PC-3 (cell line): ENCODE measurements around the gene AFF3. TPM values are rescaled to one million over a fixed set of nuclear protein-coding genes. Genes with fewer than 3 reads are reported as not detected.

Experiments
- ATAC-seq: fragments of 200-7000 bp; cut with Tn5 transposase; 2 replicates; pipeline ENCODE4 v1.9.1; 2020; ENCODE audit warnings: mild to moderate bottlenecking, moderate library complexity
- BruUV-seq: library from RNA; stranded (reverse); fragments of 400-500 nt; replicated peaks from 2 replicates; lab custom pipeline; 2021; lab: Mats Ljungman, UMichigan
- CTCF ChIA-PET: fragments of 300-600 bp; sonication (Branson Sonifier 250); formaldehyde crosslinking; loops from one replicate; lab custom pipeline; 2022; ENCODE audit warnings: antibody characterized with exemption; lab: Charles Lee
- POLR2A ChIA-PET: fragments of 300-600 bp; sonication (Branson Sonifier 250); formaldehyde crosslinking; loops from one replicate; lab custom pipeline; 2022; ENCODE audit warnings: antibody characterized with exemption; ENCODE audit not compliant: unreplicated experiment; lab: Charles Lee
- DNase-seq: peaks from one replicate; pipeline ENCODE4 v3.0.0-alpha.2; 2015
- H2AFZ ChIP-seq: fragments of 300-600 bp; sonication (generic); 2 replicates; pipeline ENCODE4 v1.6.0; 2016; ENCODE audit warnings: antibody characterized with exemption, low read length
- H3F3A ChIP-seq: fragments of 300-600 bp; sonication (generic); one replicate; pipeline ENCODE4 v1.6.0; 2017; ENCODE audit warnings: antibody characterized with exemption, low read length, control low read depth, mild to moderate bottlenecking; ENCODE audit not compliant: unreplicated experiment
- H3K27ac ChIP-seq: fragments of 300-600 bp; sonication (generic); 2 replicates; pipeline ENCODE4 v1.5.1; 2016; ENCODE audit warnings: mild to moderate bottlenecking, low read length
- H3K27me3 ChIP-seq: fragments of 300-600 bp; sonication (generic); 2 replicates; pipeline ENCODE4 v1.6.1; 2016; ENCODE audit warnings: low read length, mixed read lengths
- H3K36me3 ChIP-seq: fragments of 300-600 bp; sonication (generic); 2 replicates; pipeline ENCODE4 v1.6.1; 2016; ENCODE audit warnings: low read depth, mixed run types, low read length, mixed read lengths
- H3K4me1 ChIP-seq: fragments of 300-600 bp; sonication (generic); 2 replicates; pipeline ENCODE4 v1.5.1; 2016; ENCODE audit warnings: low read length; ENCODE audit not compliant: insufficient read depth
- H3K4me2 ChIP-seq: fragments of 300-600 bp; sonication (generic); 2 replicates; pipeline ENCODE4 v1.6.0; 2016; ENCODE audit warnings: low read length
- H3K4me3 ChIP-seq: fragments of 300-600 bp; sonication (generic); 2 replicates; pipeline ENCODE4 v1.5.1; 2016; ENCODE audit warnings: mild to moderate bottlenecking, low read length, mixed read lengths
- H3K79me2 ChIP-seq: fragments of 300-600 bp; sonication (generic); 2 replicates; pipeline ENCODE4 v1.6.1; 2017; ENCODE audit warnings: low read length, mixed read lengths
- H3K9ac ChIP-seq: fragments of 300-600 bp; sonication (generic); 2 replicates; pipeline ENCODE4 v1.6.0; 2016; ENCODE audit warnings: mild to moderate bottlenecking, low read length
- H3K9me2 ChIP-seq: fragments of 300-600 bp; sonication (generic); replicated peaks from 2 replicates; pipeline ENCODE4 v1.6.1; 2016; ENCODE audit warnings: mixed run types, low read length, mixed read lengths
- H3K9me3 ChIP-seq: fragments of 300-600 bp; sonication (generic); 2 replicates; pipeline ENCODE4 v1.6.1; 2016; ENCODE audit warnings: low read length, mixed read lengths
- H4K20me1 ChIP-seq: fragments of 300-600 bp; sonication (generic); 2 replicates; pipeline ENCODE4 v1.6.1; 2016; ENCODE audit warnings: low read length, mixed read lengths
- EZH2 ChIP-seq: fragments of 300-600 bp; sonication (generic); IDR thresholded peaks from one replicate; pipeline ENCODE4 v1.6.1; 2017; ENCODE audit warnings: antibody characterized with exemption, mild to moderate bottlenecking, low read length; ENCODE audit not compliant: unreplicated experiment
- EZH2phosphoT487 ChIP-seq: fragments of 300-600 bp; sonication (generic); IDR thresholded peaks from 2 replicates; pipeline ENCODE4 v1.6.1; 2018; ENCODE audit warnings: mild to moderate bottlenecking, antibody characterized with exemption, low read length, borderline replicate concordance
- intact Hi-C: fragments of 100-400 bp; cut with micrococcal nuclease; formaldehyde crosslinking; loops from 2 replicates; pipeline ENCODE4 v1.9.0; 2023
- total RNA-seq: library from RNA; depleted of rRNA; stranded (reverse); fragments of >200 nt; gene quantifications from 2 replicates; pipeline ENCODE4 v1.2.3, GENCODE V29; 2014
- TF ChIP-seq, protein P1 (sequence below): fragments of 300-600 bp; sonication (generic); conservative IDR thresholded peaks from 2 replicates; pipeline ENCODE4 v1.5.1; 2017; ENCODE audit warnings: antibody characterized with exemption, low read depth, mild to moderate bottlenecking, low read length

Gene AFF3
- total RNA-seq, 1 experiment from 2014 or later: 0.04 TPM

GRCh38 chr2:99861376-99861760 lies 281.0 kb downstream of the AFF3 start:
- intact Hi-C loops: no loop called here
- Histone ChIP-seq H3F3A (no peaks in the 10 kb centered on the region), H3K9me2 (no peaks in the 10 kb centered on the region), H2AFZ (no peak overlapping the region), H3K36me3 (no peaks in the 10 kb centered on the region), H3K9me3 (no peaks in the 10 kb centered on the region), H3K9ac (no peak overlapping the region), H3K27me3 (no peaks in the 10 kb centered on the region), H4K20me1 (no peaks in the 10 kb centered on the region), H3K4me1 (no peaks in the 10 kb centered on the region), H3K4me3 (no peak overlapping the region), H3K79me2 (no peaks in the 10 kb centered on the region), H3K4me2 (no peak overlapping the region), H3K27ac (no peak overlapping the region)
- ATAC-seq: no peak
- CTCF ChIA-PET: no interaction called here
- TF ChIP-seq, protein P1, sequence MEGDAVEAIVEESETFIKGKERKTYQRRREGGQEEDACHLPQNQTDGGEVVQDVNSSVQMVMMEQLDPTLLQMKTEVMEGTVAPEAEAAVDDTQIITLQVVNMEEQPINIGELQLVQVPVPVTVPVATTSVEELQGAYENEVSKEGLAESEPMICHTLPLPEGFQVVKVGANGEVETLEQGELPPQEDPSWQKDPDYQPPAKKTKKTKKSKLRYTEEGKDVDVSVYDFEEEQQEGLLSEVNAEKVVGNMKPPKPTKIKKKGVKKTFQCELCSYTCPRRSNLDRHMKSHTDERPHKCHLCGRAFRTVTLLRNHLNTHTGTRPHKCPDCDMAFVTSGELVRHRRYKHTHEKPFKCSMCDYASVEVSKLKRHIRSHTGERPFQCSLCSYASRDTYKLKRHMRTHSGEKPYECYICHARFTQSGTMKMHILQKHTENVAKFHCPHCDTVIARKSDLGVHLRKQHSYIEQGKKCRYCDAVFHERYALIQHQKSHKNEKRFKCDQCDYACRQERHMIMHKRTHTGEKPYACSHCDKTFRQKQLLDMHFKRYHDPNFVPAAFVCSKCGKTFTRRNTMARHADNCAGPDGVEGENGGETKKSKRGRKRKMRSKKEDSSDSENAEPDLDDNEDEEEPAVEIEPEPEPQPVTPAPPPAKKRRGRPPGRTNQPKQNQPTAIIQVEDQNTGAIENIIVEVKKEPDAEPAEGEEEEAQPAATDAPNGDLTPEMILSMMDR: no peak
- TF ChIP-seq EZH2 (no peak), EZH2phosphoT487 (no peak)
- POLR2A ChIA-PET: no interaction called here
- BruUV-seq: no TSS peak
- no peak for DNase-seq

DNA sequence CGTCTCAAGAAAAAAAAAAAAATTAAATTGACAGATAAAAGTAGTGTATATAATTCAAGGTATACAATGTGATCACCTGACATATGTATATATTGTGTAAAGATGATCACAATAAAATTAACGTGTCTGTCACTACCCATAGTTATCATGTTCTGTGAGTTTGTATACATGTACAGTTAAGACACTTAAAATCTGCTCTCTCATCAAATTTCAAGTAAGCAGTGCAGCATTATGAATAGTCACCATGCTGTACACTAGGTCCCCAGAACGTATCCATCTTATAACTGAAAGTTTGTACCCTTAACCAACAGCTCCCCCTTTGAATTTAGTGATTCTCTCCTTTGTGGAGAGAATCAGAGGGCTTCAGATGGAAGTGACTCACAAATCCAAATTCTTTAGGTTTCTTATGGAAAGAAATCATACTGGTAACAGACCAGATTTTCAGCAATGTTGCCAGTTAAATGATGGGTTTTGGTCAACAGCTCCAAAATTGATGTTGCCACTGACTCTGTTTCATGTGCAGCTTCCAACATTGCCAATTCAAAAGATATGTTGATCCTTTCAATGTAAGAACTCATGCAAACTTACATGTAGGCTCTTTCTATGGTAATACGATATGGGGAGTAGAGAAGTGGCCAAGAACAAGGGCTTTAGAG lies 281.5 kb downstream of the AFF3 start:
- Histone ChIP-seq H3K4me2 (no peak overlapping the region), H2AFZ (no peak overlapping the region), H3K27ac (no peak overlapping the region), H3K9ac (no peak overlapping the region), H3K4me1 (no peaks in the 10 kb centered on the region), H3K79me2 (no peaks in the 10 kb centered on the region), H3K9me3 (no peaks in the 10 kb centered on the region), H3K27me3 (no peaks in the 10 kb centered on the region), H3K36me3 (no peaks in the 10 kb centered on the region), H4K20me1 (no peaks in the 10 kb centered on the region), H3K4me3 (no peak overlapping the region), H3K9me2 (no peaks in the 10 kb centered on the region), H3F3A (no peaks in the 10 kb centered on the region)
- intact Hi-C loops: no loop called here
- BruUV-seq: no TSS peak
- TF ChIP-seq EZH2phosphoT487 (no peak), EZH2 (no peak)
- TF ChIP-seq, protein P1: no peak
- ATAC-seq (no peak), DNase-seq (no peak)
- ChIA-PET POLR2A (no interaction called here), CTCF (no interaction called here)

DNA sequence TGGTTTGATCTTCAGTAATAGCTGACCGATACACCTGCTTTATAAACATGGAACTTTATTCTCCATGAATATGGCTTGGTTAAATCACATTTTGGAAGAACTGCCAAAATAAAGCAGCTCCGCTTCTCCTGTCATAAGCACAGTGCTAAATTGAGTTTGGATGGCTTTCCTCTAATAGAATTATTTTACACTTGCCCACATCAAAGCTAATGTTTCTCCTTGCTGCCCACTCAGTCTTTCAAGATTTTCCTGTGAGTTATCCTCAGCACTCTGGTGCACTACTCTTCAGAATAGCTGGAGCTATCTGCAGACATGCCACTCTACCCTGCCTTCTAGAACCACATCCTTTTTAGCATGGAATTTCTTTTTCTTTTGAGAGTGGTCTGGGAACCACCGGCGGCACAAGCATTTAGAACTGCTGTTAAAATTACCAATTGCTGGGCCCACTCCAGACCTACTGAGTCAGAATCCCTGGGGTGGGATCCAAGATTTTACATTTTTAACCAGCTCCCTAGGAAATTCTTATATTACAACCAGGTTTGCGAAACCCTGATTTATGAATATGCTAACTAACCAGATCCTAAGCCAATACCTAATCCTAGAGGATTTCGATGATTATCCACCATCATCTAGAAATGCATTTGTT lies 283.3 kb downstream of the AFF3 start:
- CTCF ChIA-PET: no interaction called here
- Histone ChIP-seq H3K4me2 (no peak overlapping the region), H3K9ac (no peak overlapping the region), H3K4me3 (no peak overlapping the region), H3K9me2 (no peaks in the 10 kb centered on the region), H2AFZ (no peak overlapping the region), H3K27me3 (no peaks in the 10 kb centered on the region), H3K27ac (no peak overlapping the region), H3F3A (no peaks in the 10 kb centered on the region), H3K9me3 (no peaks in the 10 kb centered on the region), H3K36me3 (no peaks in the 10 kb centered on the region), H3K4me1 (no peaks in the 10 kb centered on the region), H4K20me1 (no peaks in the 10 kb centered on the region), H3K79me2 (no peaks in the 10 kb centered on the region)
- POLR2A ChIA-PET: no interaction called here
- no TSS peak for BruUV-seq
- TF ChIP-seq EZH2 (no peak), EZH2phosphoT487 (no peak)
- TF ChIP-seq, protein P1: no peak
- DNase-seq (no peak), ATAC-seq (no peak)
- intact Hi-C loops: no loop called here
